ENCODE measurements around the gene ZNF44.

- no peak for TF ChIP-seq EZH2 (IDR thresholded peaks at IDR 0.05; ENCODE audit: low read depth)
- TF ChIP-seq CTCF (conservative IDR thresholded peaks at IDR 0.05): no peak
Observed at GRCh38 chr19:12229990-12230389, 64.7 kb downstream of the ZNF44 start.
